Measurements from ENCODE around the gene RNU2-63P.
"Not testable (repeated sequence)": the region's sequence is repeated elsewhere in the genome, so short reads cannot be mapped to it uniquely, and the experiment has no call there.

Gene RNU2-63P

GRCh38 chr2:88016086-88016959, at the start of gene RNU2-63P:
TSS of gene RNU2-63P (minus strand) at chr2:88016547.
- DNase-seq: peak; percentile 50 to 66

GRCh38 chr2:88061295-88061694, 44.9 kb upstream of the RNU2-63P start:
- DNase-seq: no peak

GRCh38 chr2:88060907-88061275, 44.5 kb upstream of the RNU2-63P start:
- DNase-seq: no peak

GRCh38 chr2:88059979-88060906, 43.9 kb upstream of the RNU2-63P start:
- DNase-seq: peak in 1 of 2 experiments; percentile 58

GRCh38 chr2:88058191-88058590, 41.8 kb upstream of the RNU2-63P start:
- DNase-seq: peak; percentile 18 to 68

GRCh38 chr2:88057437-88057844, 41.1 kb upstream of the RNU2-63P start:
- no peak for DNase-seq

GRCh38 chr2:88055371-88056128, 39.2 kb upstream of the RNU2-63P start, which contains the start of gene KRCC1:
TSS of gene KRCC1 (minus strand) at chr2:88055783. CDS start at chr2:88028563, 27,220 bp downstream.
- peak; percentile 52 to 92 for DNase-seq

- DNase-seq: peak in 1 of 2 experiments; percentile 40
Observed at GRCh38 chr2:88054782-88055370, 38.5 kb upstream of the RNU2-63P start.

- DNase-seq: no peak
Observed at GRCh38 chr2:88053934-88054781, 37.8 kb upstream of the RNU2-63P start.

GRCh38 chr2:88053296-88053695, 36.9 kb upstream of the RNU2-63P start:
- no peak for DNase-seq

- DNase-seq: no peak
Observed at GRCh38 chr2:88051792-88052191, 35.4 kb upstream of the RNU2-63P start.

- no peak for DNase-seq
Observed at GRCh38 chr2:88049622-88050021, 33.3 kb upstream of the RNU2-63P start.

- DNase-seq: no peak
Observed at GRCh38 chr2:88048541-88048940, 32.2 kb upstream of the RNU2-63P start.

- DNase-seq: not testable (repeated sequence)
Observed at GRCh38 chr2:88045561-88045960, 29.2 kb upstream of the RNU2-63P start.

- no peak for DNase-seq
Observed at GRCh38 chr2:88042476-88042875, 26.1 kb upstream of the RNU2-63P start.

- DNase-seq: peak; percentile 10 to 31
Observed at GRCh38 chr2:88038263-88039105, 22.1 kb upstream of the RNU2-63P start.

- no peak for DNase-seq
Observed at GRCh38 chr2:88036606-88037005, 20.3 kb upstream of the RNU2-63P start.

GRCh38 chr2:88036182-88036581, 19.8 kb upstream of the RNU2-63P start:
- DNase-seq: no peak

- no peak for DNase-seq
Observed at GRCh38 chr2:88032070-88032702, 15.8 kb upstream of the RNU2-63P start.

GRCh38 chr2:88028931-88029330, 12.6 kb upstream of the RNU2-63P start:
- DNase-seq: no peak

Measured in NCI-H524 (cell line).